Right cardiac atrium (tissue), 5 donors: ENCODE data around the gene FAM72B. TPM values are rescaled to one million over a fixed set of nuclear protein-coding genes. Genes with fewer than 3 reads are reported as not detected.
"Not testable (repeated sequence)": the region's sequence is repeated elsewhere in the genome, so short reads cannot be mapped to it uniquely, and the experiment has no call there.

Experiments
- ATAC-seq, 2 donors: fragments of 200-7000 bp; cut with Tn5 transposase; one replicate each; pipeline versions ENCODE4 v1.8.0 to v1.9.1; 2020; ENCODE audit warnings: moderate library complexity in 2 of 2, mild to moderate bottlenecking in 1 of 2
- DNase-seq, 3 donors: peaks; one replicate each; pipeline ENCODE4 v3.0.0-alpha.2; 2020
- H3K27ac ChIP-seq: one replicate; pipeline ENCODE4 v1.5.1; 2013; ENCODE audit warnings: mild to moderate bottlenecking, low read length, control low read depth, moderate library complexity
- H3K27me3 ChIP-seq: one replicate; pipeline ENCODE4 v1.6.1; 2013; ENCODE audit not compliant: control insufficient read depth, insufficient read depth
- H3K4me1 ChIP-seq: one replicate; pipeline ENCODE4 v1.6.1; 2013; ENCODE audit warnings: low read length; ENCODE audit not compliant: control insufficient read depth, insufficient read depth
- H3K4me3 ChIP-seq: one replicate; pipeline ENCODE4 v1.5.1; 2013; ENCODE audit warnings: low read length, control low read depth
- H3K9me3 ChIP-seq: one replicate; pipeline ENCODE4 v1.6.1; 2013; ENCODE audit warnings: low read length; ENCODE audit not compliant: control insufficient read depth
- WGBS: extraction: QIAGEN DNeasy Blood & Tissue Kit; methylation state at CpG from one replicate; pipeline ENCODE4 v1.1.7; 2013; 5-methylcytosine and 5-hydroxymethylcytosine counted together
- intact Hi-C, 4 donors: fragments of 100-400 bp; cut with DNase I; formaldehyde crosslinking; loops; one replicate each; pipeline versions ENCODE4 v1.11.0 to v1.14.0; 2022 to 2023
- long read RNA-seq, 4 donors: library from polyadenylated mRNA; unstranded; transcript quantifications; one replicate each; pipeline ENCODE4 v2.0.0, GENCODE V29; 2020 to 2021
- polyA plus RNA-seq: library from polyadenylated mRNA; stranded (reverse); fragments of 200-250 nt; gene quantifications from one replicate; pipeline ENCODE4 v1.2.3, GENCODE V29; 2013
- total RNA-seq, 4 donors: library from RNA; stranded (reverse); fragmentation: NEBNext Ultra II Directional; extraction: Animal tissue kit (Norgen Biotek cat#: 25700); gene quantifications; one replicate each; pipeline ENCODE4 v1.2.1, GENCODE V29; 2021
- donor health status: healthy with polysubstance abuse.
- donor health status: DM: no; HTN: yes; CAD: no.
- donor health status: DM: no; HTN: no; CAD: no.
- donor health status: DM: no; HTN: yes; CAD: no; lungs with severe emphysema.
- donor health status: DM: yes; HTN: yes; CAD: no.

The FAM72B gene
- total RNA-seq, result 1 to 10 TPM in 3 of 4 donors, under 1 TPM in 1; 0.58 to 1.4 (median 1.2) TPM
- polyA plus RNA-seq, result 0.16 TPM
- long read RNA-seq, donor 1, partial matches to known transcripts, result 0 of 1 reads
- long read RNA-seq, donor 1, other reads (novel, unspliced or antisense), result 0 of 1 reads
- long read RNA-seq, donor 2, result 0 reads
- long read RNA-seq, donor 3, partial matches to known transcripts, result 0 of 1 reads
- long read RNA-seq, donor 3, other reads (novel, unspliced or antisense), result 1 of 1 reads
- long read RNA-seq, donor 4, result 0 reads

GRCh38 chr1:121184290-121185127 lies at the start of gene FAM72B, which contains the start of gene SRGAP2C:
Gene FAM72B (minus strand): TSS chr1:121184340. CDS start chr1:121183489, 851 bp downstream.
Gene SRGAP2C (plus strand): TSS chr1:121184975. CDS start chr1:121187447, 2,472 bp downstream.
- under 1% methylated on average over 37 of the region's 54 CpGs for WGBS
- Histone ChIP-seq H3K27ac (peak within 1 kb of the TSS; percentile 45), H3K4me3 (peak within 1 kb of the TSS; percentile 20)
- H3K9me3 ChIP-seq, H3K27me3 ChIP-seq, H3K4me1 ChIP-seq, intact Hi-C loops: not testable (repeated sequence)
- DNase-seq (peak; percentile 91 to 96 (median 96)), ATAC-seq (peak; percentile 94)

- H3K9me3 ChIP-seq, H3K27me3 ChIP-seq, intact Hi-C loops, H3K27ac ChIP-seq, H3K4me1 ChIP-seq, ATAC-seq, H3K4me3 ChIP-seq, DNase-seq: not testable (repeated sequence)
- 35% methylated on average over 1 of the region's 4 CpGs for WGBS
Observed at GRCh38 chr1:121232445-121233125, 48.4 kb upstream of the FAM72B start.

- H3K27me3 ChIP-seq, H3K4me1 ChIP-seq, H3K9me3 ChIP-seq, DNase-seq, H3K4me3 ChIP-seq, intact Hi-C loops, ATAC-seq, H3K27ac ChIP-seq: not testable (repeated sequence)
- WGBS, result 55% methylated on average over 1 of the region's 4 CpGs
Observed at GRCh38 chr1:121230636-121231035, 46.5 kb upstream of the FAM72B start.

GRCh38 chr1:121227544-121228330 lies 43.6 kb upstream of the FAM72B start:
- H3K9me3 ChIP-seq, H3K27me3 ChIP-seq, intact Hi-C loops, DNase-seq, H3K27ac ChIP-seq, H3K4me1 ChIP-seq, H3K4me3 ChIP-seq: not testable (repeated sequence)
- 17% methylated on average over 4 of the region's 9 CpGs for WGBS
- ATAC-seq, result peak; percentile 50 to 54

- H3K27ac ChIP-seq, H3K27me3 ChIP-seq, H3K9me3 ChIP-seq, ATAC-seq, DNase-seq, intact Hi-C loops, H3K4me3 ChIP-seq, H3K4me1 ChIP-seq: not testable (repeated sequence)
- 79% methylated on average over 1 of the region's 2 CpGs for WGBS
Observed at GRCh38 chr1:121226925-121227324, 42.8 kb upstream of the FAM72B start.

- DNase-seq, H3K27ac ChIP-seq, H3K27me3 ChIP-seq, H3K4me1 ChIP-seq, ATAC-seq, H3K4me3 ChIP-seq, intact Hi-C loops, H3K9me3 ChIP-seq: not testable (repeated sequence)
- WGBS, result 84% methylated on average over 2 of the region's 4 CpGs
Observed at GRCh38 chr1:121226295-121226904, 42.3 kb upstream of the FAM72B start.

- H3K27me3 ChIP-seq, intact Hi-C loops, H3K4me3 ChIP-seq, H3K9me3 ChIP-seq, H3K4me1 ChIP-seq, H3K27ac ChIP-seq, DNase-seq: not testable (repeated sequence)
- ATAC-seq, result peak; percentile 70 to 71
- 40% methylated on average over 3 of the region's 4 CpGs for WGBS
Observed at GRCh38 chr1:121224714-121225113, 40.6 kb upstream of the FAM72B start.

- H3K4me1 ChIP-seq, H3K27me3 ChIP-seq, H3K4me3 ChIP-seq, H3K9me3 ChIP-seq, H3K27ac ChIP-seq, ATAC-seq, DNase-seq, intact Hi-C loops: not testable (repeated sequence)
- WGBS, result 86% methylated on average over 1 of the region's 1 CpG
Observed at GRCh38 chr1:121221770-121222169, 37.6 kb upstream of the FAM72B start.

GRCh38 chr1:121216676-121217075 lies 32.5 kb upstream of the FAM72B start:
- H3K9me3 ChIP-seq, ATAC-seq, intact Hi-C loops, H3K4me1 ChIP-seq, H3K27me3 ChIP-seq, H3K27ac ChIP-seq, H3K4me3 ChIP-seq, DNase-seq: not testable (repeated sequence)
- 33% methylated on average over 1 of the region's 1 CpG for WGBS
